Large intestine (tissue), 3 donors: Measurements from ENCODE around the gene AQP12B. TPM values are rescaled to one million over a fixed set of nuclear protein-coding genes. Genes with fewer than 3 reads are reported as not detected.
A peak's percentile ranks its signal among the peaks of the same experiment; 100 is the strongest.

Experiments used
- DNase-seq, 2 donors: peaks; one replicate each; pipeline versions ENCODE4 v3.0.0 to v3.0.0-alpha.2; 2013
- H3K27ac ChIP-seq: one replicate; pipeline ENCODE4 v1.5.1; 2013; ENCODE audit warnings: low read length
- H3K27me3 ChIP-seq: 2 replicates; pipeline ENCODE4 v1.6.1; 2013; ENCODE audit warnings: low read length; ENCODE audit not compliant: control insufficient read depth, insufficient read depth
- H3K36me3 ChIP-seq: 2 replicates; pipeline ENCODE4 v1.6.1; 2013; ENCODE audit warnings: low read length; ENCODE audit not compliant: control insufficient read depth, insufficient read depth
- H3K4me1 ChIP-seq: one replicate; pipeline ENCODE4 v1.6.1; 2013; ENCODE audit warnings: low read length; ENCODE audit not compliant: control insufficient read depth, insufficient read depth
- H3K4me3 ChIP-seq: one replicate; pipeline ENCODE4 v1.5.1; 2013; ENCODE audit warnings: low read length
- H3K9me3 ChIP-seq: one replicate; pipeline ENCODE4 v1.6.1; 2013; ENCODE audit warnings: mild to moderate bottlenecking, low read depth, low read length, moderate library complexity; ENCODE audit not compliant: control insufficient read depth
- WGBS: methylation state at CpG from one replicate; pipeline ENCODE4 v1.1.5; 2013; ENCODE audit warnings: low lambda C conversion rate; ENCODE audit not compliant: insufficient coverage; 5-methylcytosine and 5-hydroxymethylcytosine counted together
- polyA plus RNA-seq: library from polyadenylated mRNA; unstranded; fragments of 120-200 nt; gene quantifications from one replicate; pipeline ENCODE4 v1.2.1, GENCODE V29; 2013

AQP12B gene
- polyA plus RNA-seq, 1 donor, result 10.6 TPM

DNA sequence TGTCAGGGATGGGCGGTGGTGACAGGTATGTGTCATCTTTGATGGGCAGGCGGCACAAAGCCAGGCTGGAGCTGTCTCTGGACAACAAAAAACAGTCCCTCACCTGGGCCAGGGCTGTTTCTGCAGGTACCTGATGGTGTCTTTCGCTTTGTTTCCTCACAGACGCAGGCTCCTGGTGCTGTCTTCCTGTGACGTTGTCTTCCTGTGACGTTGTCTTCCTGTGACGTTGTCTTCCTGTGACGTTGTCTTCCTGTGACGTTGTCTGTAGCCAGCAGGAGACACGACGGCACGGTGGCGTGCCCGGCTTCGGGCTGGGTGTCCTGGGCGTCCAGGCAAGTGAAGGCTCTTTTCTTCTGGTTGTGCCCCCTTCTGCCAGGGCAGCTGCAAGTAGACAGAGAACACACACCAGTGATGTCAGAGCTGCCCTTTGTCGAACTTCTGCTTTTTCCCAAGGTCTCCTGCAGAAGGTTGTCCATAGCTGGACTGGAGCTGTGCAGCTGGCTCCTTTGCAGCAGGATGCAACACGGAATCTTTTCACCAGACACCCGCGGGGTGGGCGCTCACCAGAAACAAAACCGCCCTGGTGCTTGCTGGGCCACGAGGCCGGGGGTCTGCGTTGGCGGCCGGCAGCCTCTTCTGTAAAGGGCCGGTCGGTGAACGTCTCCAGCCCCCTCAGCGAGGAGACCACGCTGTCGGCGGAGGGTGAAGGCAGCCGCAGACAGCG is 36.3 kb downstream of the AQP12B start:
- peaks cover 7% of the 10 kb centered on the region for H3K9me3 ChIP-seq
- H3K4me3 ChIP-seq, result no peak overlapping the region
- 86% methylated on average over 3 of the region's 36 CpGs for WGBS
- H3K36me3 ChIP-seq, result no peaks in the 10 kb centered on the region
- no peak overlapping the region for H3K27ac ChIP-seq
- no peaks in the 10 kb centered on the region for H3K4me1 ChIP-seq
- H3K27me3 ChIP-seq, result peaks cover 53% of the 10 kb centered on the region
- DNase-seq, result no peak

DNA sequence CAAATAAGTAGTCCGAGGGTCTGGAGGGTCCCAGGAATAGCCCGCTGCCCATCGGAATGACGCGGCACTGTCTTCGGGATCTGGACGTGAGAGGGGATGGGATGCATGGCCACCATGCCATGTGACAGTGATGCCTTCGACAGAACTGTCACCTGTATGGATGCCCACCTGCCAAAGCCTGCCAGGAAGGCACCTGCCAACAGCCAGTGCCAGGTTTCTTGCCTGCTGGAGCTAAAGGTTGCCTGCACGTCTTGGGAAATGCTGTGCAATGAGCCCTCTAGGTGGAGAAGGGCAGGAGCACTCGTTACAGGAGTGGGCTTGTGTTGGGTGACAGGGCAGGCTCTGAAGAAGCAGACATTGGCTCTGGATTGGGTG is 36.9 kb downstream of the AQP12B start:
- H3K36me3 ChIP-seq, result no peaks in the 10 kb centered on the region
- DNase-seq, result no peak
- H3K4me1 ChIP-seq, result no peaks in the 10 kb centered on the region
- H3K9me3 ChIP-seq, result peaks cover 7% of the 10 kb centered on the region
- peaks cover 50% of the 10 kb centered on the region for H3K27me3 ChIP-seq
- H3K4me3 ChIP-seq, result no peak overlapping the region
- no peak overlapping the region for H3K27ac ChIP-seq
- WGBS, result no CpG with 5 or more reads among the region's 10 CpGs

DNA sequence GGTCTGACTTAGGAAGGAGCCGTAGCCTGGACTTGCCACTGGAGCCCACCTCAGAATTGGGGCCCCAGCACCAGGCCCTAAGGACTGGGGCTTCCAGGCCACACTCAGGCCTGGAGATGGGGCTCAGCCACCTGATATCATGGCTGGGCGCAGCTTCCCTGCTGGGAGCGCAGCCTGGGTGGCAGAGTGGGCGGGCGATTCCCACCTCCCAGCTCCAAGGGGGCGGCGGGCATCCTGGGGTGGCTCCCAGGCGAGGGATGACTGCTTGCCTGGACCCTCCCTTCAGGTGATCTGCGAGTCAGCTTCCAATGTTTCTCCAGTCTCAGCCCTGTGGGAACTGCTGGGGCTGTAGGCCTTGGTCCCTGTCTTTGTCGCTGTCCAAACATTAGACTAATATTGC is 37.3 kb downstream of the AQP12B start:
- H3K27me3 ChIP-seq, result peaks cover 46% of the 10 kb centered on the region
- no peak overlapping the region for H3K4me3 ChIP-seq
- H3K27ac ChIP-seq, result no peak overlapping the region
- WGBS, result no CpG with 5 or more reads among the region's 10 CpGs
- H3K4me1 ChIP-seq, result no peaks in the 10 kb centered on the region
- H3K36me3 ChIP-seq, result no peaks in the 10 kb centered on the region
- no peak for DNase-seq
- peaks cover 5% of the 10 kb centered on the region for H3K9me3 ChIP-seq

DNA sequence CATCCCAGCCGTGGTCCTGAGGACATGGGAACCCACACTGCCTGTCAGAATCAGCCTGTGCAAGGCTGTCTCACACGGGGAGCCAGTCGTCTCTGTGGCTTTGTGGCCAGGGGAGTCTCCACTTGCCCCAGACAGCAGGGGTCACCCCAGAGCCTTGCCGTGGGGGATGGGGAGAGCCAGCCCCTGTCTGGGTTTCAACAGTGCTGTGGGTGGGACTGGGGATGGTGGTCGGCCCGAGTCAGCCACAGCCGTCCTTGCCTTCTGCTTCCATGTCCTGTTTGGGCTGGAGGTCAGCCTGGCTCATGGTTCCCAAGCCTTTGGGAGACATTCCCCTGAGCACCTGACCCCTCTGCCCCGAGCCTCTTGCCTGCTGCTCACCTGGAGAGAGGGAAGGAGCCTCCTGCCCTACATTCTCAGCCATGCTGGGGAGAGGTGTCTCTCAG is 37.8 kb downstream of the AQP12B start:
- no CpG with 5 or more reads among the region's 8 CpGs for WGBS
- Histone ChIP-seq H3K27ac (no peak overlapping the region), H3K36me3 (no peaks in the 10 kb centered on the region), H3K9me3 (peaks cover 5% of the 10 kb centered on the region), H3K27me3 (peaks cover 42% of the 10 kb centered on the region), H3K4me1 (no peaks in the 10 kb centered on the region), H3K4me3 (no peak overlapping the region)
- no peak for DNase-seq

DNA sequence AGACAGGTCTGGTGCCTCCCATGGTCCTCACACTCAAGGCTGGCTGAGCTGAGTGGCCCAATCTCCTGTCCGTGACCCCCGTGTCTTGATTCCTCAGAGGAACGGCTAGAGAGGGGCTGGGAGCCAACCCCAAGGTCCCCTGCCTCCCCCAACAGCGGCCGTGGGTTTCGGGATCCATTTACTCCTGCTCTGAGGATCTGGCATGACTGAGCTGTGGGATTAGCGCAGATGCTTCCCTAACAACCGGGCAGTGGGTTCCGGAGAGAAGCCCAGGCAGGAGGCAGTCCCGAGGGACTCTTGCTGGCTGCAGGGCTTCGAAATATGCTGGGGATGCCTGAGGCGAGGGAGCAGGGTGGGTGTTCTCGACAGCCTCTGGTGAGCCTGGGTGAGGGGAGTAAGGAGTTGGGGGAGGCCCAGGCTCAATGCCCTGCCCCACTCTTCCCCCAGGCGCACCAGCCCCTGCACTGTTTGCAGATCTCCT is 38.5 kb downstream of the AQP12B start:
- H3K4me3 ChIP-seq, result no peak overlapping the region
- no peak for DNase-seq
- H3K27me3 ChIP-seq, result peaks cover 42% of the 10 kb centered on the region
- H3K36me3 ChIP-seq, result no peaks in the 10 kb centered on the region
- peaks cover 5% of the 10 kb centered on the region for H3K9me3 ChIP-seq
- no peak overlapping the region for H3K27ac ChIP-seq
- WGBS, result 0% methylated on average over 1 of the region's 14 CpGs
- no peaks in the 10 kb centered on the region for H3K4me1 ChIP-seq

DNA sequence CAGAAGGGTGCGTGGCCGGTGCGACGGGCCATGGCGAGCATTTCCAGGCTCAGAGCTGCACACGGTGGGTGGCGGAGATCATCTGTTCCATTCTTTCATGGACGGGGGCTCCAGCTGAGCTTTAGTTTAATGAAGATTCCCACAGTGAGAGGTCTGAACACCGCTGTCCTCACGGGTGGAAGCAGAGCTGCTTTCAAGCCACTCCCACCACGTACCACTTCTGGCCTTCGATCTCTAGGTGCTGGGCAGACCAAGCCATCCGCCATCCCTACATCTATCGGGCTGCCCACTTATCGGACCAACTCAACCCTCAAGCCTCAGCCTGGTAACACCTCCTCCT is 38.9 kb downstream of the AQP12B start:
- no peak for DNase-seq

DNA sequence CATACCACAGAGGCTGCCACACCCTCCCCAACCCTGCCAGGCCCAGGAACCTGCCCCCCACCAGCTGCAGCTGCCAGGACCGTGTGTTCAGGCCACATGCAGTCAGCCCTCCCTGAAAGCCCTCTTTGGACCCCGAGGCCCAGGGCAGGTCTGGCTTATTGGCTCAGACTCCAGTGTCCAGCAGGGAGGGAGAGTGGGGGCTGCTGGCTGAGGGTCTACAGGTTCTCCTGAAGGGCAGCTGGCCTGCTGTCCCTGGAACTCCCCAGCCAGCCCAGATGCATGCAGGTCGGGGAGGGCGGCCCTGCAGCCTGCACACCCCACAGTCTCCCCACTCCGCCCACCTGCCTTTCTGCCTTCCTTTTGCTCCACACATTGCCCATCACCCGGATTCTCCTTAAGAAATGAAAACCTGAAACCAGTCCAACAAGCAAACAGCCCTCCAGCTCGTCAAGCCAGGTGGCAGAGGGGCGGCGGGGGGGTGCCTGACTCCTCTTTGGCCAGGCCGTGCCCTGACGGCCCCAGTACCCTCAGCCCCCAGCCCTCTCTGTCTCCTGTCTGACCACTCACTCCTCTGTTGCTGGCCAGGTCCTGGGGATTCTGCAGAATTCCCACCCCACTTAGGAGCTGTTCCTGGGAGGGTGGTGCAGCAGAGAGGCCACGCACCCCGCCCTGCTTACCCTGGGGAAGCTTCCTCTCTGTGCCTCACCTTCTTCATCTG is 39.4 kb downstream of the AQP12B start:
- Histone ChIP-seq H3K4me1 (no peaks in the 10 kb centered on the region), H3K36me3 (no peaks in the 10 kb centered on the region), H3K9me3 (peaks cover 5% of the 10 kb centered on the region), H3K27ac (no peak overlapping the region), H3K4me3 (no peak overlapping the region), H3K27me3 (peaks cover 37% of the 10 kb centered on the region)
- WGBS, result no CpG with 5 or more reads among the region's 13 CpGs
- DNase-seq, result no peak

More for the DNA sequence above, 38.9 kb downstream of the AQP12B start:
- Histone ChIP-seq H3K36me3 (no peaks in the 10 kb centered on the region), H3K4me1 (no peaks in the 10 kb centered on the region), H3K4me3 (no peak overlapping the region), H3K27me3 (peaks cover 38% of the 10 kb centered on the region), H3K9me3 (peaks cover 5% of the 10 kb centered on the region), H3K27ac (no peak overlapping the region)
- WGBS, result no CpG with 5 or more reads among the region's 15 CpGs

DNA sequence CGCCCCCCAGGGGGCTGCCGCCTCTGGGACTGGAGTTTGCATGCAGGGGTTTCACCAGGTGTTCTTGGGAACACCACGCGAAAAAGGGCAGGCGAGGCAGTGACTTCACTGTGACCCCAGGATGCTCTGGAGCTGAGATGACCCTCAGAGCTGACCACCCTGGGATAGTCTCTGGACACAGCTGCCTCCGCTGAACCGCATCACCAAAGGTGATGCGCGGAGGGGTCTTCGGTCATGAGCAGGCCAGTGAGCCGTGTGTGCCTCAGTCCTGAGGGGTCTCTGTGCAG is 39.9 kb downstream of the AQP12B start:
- H3K27ac ChIP-seq, result no peak overlapping the region
- peaks cover 5% of the 10 kb centered on the region for H3K9me3 ChIP-seq
- no peaks in the 10 kb centered on the region for H3K4me1 ChIP-seq
- H3K27me3 ChIP-seq, result peaks cover 35% of the 10 kb centered on the region
- no CpG with 5 or more reads among the region's 11 CpGs for WGBS
- H3K4me3 ChIP-seq, result no peak overlapping the region
- DNase-seq, result no peak
- no peaks in the 10 kb centered on the region for H3K36me3 ChIP-seq

DNA sequence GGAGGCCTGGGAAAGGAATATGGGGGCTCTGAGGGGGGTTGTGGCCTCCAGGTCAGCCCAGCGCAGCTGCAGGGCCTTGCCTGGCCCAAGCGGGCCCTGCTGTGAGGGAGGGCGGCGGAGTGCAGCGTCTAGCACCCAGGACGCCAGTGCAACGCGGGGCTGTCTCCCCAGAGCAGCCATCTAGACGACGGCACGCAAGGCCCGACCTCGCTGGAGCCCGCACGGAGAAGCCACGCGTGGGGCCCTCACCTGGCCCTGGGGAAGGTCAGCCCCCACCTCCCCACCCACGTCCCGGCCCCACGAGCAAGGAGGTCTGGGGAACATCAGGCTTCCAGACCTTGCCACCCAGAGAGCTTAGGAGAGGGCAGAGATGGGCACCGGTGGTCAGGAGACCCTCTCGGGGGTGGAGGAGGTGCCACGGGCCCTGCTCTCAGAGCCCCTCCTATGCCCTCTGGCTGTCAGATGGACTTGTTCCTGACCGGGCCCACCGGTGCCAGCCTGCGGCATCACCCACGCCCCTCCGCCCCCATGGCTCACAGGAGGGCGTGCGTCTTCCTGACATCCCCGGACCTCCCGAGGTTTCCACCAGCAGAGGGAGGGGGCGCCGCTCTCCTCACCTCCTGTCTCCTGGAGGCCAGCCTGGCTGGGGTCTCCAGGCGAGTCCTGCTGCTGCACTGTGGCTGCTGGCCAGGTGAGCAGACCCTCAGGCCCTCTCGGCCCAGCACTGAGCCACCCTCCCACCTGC is 40.5 kb downstream of the AQP12B start:
- Histone ChIP-seq H3K36me3 (no peaks in the 10 kb centered on the region), H3K27me3 (peaks cover 30% of the 10 kb centered on the region), H3K27ac (no peak overlapping the region), H3K4me3 (no peak overlapping the region), H3K9me3 (peaks cover 5% of the 10 kb centered on the region), H3K4me1 (no peaks in the 10 kb centered on the region)
- WGBS, result no CpG with 5 or more reads among the region's 36 CpGs
- no peak for DNase-seq

DNA sequence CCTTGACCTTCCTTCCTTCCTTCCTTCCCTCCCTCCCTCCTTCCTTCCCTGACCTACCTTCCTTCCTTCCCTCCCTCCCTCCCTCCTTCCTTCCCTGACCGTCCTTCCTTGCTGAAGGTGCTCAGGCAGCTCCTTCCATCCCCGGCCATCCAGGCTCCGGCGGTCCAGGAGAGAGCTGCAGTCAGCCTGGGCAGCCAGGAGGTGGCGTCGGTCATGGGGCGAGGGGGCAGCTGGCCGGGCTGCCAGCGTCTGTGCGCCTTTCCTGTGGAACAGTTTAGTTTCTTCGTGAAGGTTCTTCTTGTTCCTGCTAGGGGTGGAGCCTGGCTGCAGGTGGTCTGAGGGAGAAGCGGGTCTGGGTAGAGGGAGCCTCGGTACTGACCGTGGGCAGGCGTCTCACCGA is 41.7 kb downstream of the AQP12B start:
- no peak overlapping the region for H3K4me3 ChIP-seq
- WGBS, result no CpG with 5 or more reads among the region's 16 CpGs

More for the DNA sequence above, 41.7 kb downstream of the AQP12B start:
- Histone ChIP-seq H3K36me3 (no peaks in the 10 kb centered on the region), H3K27me3 (peaks cover 22% of the 10 kb centered on the region), H3K4me1 (no peaks in the 10 kb centered on the region), H3K27ac (no peak overlapping the region), H3K9me3 (no peaks in the 10 kb centered on the region)
- peak in 1 of 2 donors; percentile 26 for DNase-seq
